ENCODE measurements around the gene SLC25A15.

DNA sequence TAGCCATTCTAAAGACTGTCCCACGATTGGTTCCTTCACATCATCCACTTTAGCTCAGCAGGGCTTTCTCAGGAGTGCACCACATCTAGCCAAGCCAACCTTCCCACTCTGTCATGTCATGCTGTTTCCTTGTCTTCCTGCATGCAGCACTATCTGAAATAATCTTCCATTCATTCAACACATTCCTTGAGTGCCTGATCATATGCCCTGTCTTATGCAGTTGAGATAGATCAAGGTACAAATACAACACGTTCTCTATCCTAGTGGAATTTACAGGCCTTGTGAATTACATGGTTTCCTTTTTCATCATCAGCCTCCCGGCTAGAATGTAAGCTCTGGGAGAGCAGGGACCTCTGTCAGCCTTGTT is 11.6 kb upstream of the SLC25A15 start:
- TF ChIP-seq CTCF (IDR thresholded peaks at IDR 0.05) (no peak), POLR2AphosphoS5 (IDR thresholded peaks at IDR 0.05) (no peak)
